GM21423 (cell line): Measurements from ENCODE around the gene PAK5.

Experiments used
- ATAC-seq: cut with Tn5 transposase; IDR thresholded peaks from one replicate; pipeline ENCODE4 v1.9.1; 2021; ENCODE audit warnings: mild to moderate bottlenecking, moderate library complexity; ENCODE audit not compliant: unreplicated experiment

PAK5 gene

DNA sequence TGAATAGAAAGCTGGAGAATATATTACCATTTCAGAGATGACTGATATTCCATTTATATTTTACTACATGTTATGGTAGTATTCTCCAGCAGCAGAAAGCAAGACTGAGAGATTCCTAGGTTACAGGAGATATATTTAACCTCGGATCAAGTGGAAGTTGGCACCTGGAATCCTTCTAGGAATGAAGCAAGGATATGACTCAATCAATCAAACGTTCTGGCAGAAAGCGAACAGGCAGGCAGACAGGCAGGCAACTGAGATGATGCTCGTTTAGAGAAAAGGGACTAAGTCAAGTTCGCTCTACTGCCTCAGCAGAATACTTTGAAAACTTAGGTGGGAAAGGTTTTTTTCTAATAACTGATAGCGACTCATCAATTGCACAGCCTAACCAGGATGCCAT lies 46.2 kb downstream of the PAK5 start:
- ATAC-seq: no peak

- no peak for ATAC-seq
These were observed 49.7 kb downstream of the PAK5 start for GRCh38 chr20:9789131-9789530.

- ATAC-seq: no peak
These were observed 63.7 kb downstream of the PAK5 start for GRCh38 chr20:9775176-9775575.

DNA sequence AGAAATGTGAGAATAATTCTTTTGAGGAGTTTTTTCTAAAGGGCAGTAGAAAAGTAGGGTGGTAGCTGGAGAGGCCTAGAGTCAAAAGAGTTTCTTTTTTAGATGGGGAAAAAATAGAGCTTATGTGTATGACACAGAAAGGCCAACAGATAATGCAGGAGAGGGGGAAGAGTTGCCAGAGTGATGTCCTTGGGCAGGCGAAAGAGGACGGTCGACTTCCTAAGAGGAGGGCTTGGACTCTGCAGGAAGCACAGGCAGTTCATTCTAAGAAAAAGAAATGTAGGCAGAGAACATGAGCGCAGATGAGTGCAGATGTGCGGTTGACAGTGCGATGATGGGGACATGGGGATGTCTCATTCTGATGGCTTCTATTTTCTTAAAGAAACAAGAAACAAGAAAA lies 68.9 kb downstream of the PAK5 start:
- no peak for ATAC-seq

GRCh38 chr20:9761476-9761875 lies 77.4 kb downstream of the PAK5 start:
- no peak for ATAC-seq

DNA sequence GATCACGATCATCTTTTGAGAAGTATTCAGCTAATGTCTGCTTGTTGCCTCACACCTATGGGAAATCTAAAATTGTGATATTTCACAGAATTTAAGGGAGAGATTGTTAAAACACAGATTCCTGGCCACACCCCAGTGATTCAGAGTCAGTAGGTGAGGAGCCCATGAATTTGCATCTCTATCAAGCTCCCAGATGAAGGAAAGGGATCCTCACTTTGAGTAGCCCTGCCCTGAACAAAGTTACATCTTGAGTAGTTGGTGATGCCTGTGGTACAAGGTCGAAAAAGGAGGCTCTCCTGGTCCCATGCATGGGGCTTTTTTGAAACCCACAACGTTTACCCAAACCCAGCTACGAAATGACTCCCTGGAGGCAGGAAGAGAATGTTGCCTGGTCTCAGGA lies 79.5 kb downstream of the PAK5 start:
- no peak for ATAC-seq

- ATAC-seq: no peak
These were observed 80.1 kb downstream of the PAK5 start for GRCh38 chr20:9758752-9759151.

DNA sequence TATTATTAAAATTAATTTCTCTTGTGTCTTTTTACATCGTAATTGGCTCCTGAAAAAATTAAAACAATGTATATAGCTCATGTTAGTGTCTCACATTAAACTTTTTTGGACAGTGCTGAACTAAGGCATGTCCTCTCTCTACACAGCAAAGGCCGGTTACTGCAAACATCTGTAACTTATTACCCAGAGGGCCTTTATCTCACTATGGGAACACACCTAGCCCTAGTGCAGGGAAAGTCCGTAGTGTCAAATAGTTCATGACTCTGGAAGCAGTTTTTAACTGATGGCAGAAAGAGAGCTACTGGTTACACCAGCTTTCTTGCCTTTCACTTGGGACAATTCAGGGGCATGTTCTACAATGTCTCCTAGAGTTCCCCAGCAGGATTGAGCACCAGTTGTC lies 82.2 kb downstream of the PAK5 start:
- no peak for ATAC-seq

DNA sequence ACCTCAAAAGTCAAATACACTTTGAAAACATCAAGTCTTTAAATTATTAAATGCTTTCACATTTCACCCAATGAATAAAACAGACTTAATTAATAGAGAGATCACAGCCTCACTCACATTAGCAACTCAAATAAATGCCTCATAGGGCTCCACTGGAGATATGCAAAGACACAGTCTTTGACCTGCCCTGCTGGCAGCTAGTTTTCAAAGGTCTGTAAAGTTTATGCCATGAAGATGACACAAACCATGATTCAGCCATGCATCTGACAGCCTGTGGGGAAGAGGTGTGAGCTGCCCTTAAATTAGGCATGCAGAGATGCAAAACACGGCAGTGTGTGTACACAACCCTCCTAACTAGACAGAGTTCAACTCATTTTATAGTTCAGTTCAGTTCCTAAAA lies 83.6 kb downstream of the PAK5 start:
- no peak for ATAC-seq

DNA sequence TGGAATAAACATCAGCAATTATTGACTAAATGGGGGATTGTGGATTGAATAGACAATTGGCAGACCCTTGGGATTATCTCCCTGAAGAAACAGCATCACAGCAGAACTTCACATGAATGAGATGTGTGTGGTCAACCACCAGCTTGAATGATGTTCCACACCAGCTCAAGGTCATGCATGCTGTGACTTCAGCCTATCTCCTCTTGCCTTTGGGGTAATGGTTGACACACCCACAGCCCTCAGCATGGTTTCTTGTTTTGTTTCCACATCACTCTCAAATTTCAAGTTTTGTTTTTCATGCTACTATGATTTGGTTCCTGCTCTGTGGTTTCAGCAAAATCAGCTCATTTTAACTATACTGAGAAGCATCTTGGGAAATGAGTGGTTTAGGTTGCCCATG lies 94.3 kb downstream of the PAK5 start:
- no peak for ATAC-seq

DNA sequence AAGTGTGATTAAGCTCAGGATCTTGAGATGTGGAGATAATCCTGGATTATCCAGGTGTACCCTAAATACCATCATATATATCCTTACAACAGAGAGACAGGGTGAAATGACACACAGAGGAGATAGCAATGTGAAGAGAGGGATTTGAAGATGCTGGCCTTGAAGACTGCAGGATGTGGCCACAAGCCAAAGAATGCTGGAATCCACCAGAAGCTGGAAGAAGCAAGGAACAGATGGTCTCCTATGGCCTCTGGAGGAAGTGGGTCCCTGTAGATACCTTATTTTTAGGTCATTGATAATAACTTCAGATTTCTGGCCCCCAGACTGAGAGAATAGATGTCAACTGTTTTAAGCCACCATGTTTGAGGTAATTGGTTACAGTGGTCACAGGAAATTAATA lies 95.0 kb downstream of the PAK5 start:
- ATAC-seq: no peak

DNA sequence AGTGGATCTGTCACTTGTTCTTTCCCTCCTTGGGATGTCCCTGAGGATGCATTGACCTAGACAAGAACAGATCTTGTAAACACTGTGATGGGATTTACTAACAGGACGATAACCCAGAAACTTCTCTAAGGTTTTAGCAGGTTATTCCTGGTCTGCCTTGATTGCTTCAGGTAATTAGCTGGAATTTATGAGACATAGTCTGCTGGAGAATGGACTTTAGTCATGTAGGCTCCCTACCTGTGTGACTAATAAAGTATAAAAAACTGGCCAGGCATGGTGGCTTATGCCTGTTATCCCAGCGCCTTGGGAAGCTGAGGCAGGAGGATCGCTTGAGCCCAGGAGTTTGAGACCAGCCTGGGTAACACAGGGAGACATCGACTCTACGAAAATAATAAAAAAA lies 96.1 kb downstream of the PAK5 start:
- no peak for ATAC-seq

GRCh38 chr20:9741996-9742395 lies 96.9 kb downstream of the PAK5 start:
- no peak for ATAC-seq

- no peak for ATAC-seq
These were observed 98.4 kb downstream of the PAK5 start for GRCh38 chr20:9740486-9740885.

GRCh38 chr20:9739991-9740390 lies 98.9 kb downstream of the PAK5 start:
- no peak for ATAC-seq

DNA sequence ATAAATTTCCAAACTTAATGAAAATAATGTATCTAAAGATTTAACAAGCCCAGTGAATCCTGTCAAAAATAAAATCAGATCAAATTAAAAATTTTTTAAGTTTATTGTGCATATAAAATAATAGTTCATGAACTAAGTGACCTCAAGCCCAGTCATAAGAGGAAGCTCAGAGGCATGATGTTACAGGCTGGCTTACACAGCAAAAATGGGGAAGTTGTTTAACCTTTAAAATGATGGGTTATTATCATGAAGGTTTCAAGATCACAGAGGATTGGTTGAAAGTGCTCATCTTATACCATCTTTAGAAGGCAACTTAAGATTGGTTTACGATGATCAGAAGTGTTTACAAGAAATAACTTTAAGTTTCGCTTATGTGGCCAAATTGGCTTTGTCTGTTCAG lies 102.5 kb downstream of the PAK5 start:
- ATAC-seq: no peak

DNA sequence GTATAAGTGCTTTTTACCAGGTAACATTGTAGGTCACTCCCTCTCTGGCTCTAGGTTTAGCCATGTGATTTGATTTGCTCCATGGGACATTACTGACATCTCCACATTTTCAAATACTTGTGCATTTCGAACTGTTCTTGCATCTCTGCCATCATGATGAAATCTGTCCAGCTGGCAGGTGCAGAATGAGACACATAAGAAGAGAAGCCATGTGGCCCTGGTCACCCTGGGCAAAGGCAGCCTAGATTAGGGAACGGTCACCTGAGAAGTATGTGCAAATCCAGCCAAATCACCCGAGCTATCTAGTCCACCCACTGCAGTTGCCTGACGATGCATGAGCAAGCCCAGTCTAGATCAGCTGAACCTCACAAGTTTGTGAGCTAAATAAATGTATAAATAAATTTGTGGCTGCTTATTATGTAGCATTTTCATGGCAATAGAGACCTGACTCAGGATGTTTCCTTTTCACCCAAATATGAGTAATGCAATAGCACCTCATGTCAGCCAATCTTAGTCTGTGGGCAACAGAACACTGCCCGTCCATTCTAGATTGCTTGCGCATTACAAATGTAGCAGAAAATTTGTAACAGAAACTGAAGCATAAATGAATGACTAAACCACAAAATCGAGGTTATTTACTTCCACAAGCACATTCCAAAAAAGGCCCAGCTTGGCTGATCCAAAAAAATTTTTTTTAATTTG lies 115.2 kb downstream of the PAK5 start:
- ATAC-seq: no peak

GRCh38 chr20:9711872-9712271 lies 127.0 kb downstream of the PAK5 start:
- ATAC-seq: no peak

GRCh38 chr20:9710685-9711084 lies 128.2 kb downstream of the PAK5 start:
- ATAC-seq: no peak

GRCh38 chr20:9705722-9706476 lies 133.0 kb downstream of the PAK5 start:
- no peak for ATAC-seq

GRCh38 chr20:9699181-9699580 lies 139.7 kb downstream of the PAK5 start:
- no peak for ATAC-seq

DNA sequence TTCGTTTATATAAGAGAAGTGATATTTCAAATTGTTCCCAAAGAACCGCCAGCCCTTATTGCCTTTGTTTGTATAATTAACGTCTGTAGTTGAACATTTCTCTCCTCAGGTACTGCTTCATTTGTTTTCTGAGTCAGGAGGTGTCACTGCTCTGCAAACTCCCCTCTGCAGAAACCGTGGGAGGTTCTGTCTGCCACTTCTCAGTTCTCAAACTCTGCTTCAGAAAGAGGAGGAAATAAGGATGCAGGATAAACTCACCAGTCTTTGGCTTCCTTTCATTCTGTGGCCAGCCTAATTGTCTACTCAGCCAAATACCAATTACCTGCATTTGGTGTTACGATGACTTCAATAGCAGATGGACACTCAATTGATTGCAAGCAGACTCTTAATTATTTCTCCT lies 149.8 kb downstream of the PAK5 start:
- ATAC-seq: no peak

DNA sequence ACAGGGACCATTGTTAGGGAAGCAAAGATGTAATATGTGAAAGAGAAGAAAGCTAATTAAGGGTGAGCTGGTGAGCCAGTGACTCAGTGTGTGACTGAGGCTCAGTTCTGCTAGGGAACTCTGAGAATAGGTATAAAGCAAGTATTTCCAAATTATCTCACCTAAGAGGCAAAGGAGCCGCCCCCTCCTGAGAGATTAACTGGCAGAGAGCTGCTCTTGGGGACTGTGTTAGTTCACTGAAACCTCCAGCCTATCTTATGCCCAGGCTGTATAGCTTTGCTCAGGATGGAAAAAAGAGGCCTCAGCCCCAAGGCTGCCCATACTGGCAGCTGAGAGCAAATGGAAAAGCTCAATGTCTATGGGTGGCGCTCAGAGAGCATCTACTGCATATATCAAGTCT lies 152.0 kb downstream of the PAK5 start:
- ATAC-seq: no peak
